ENCODE measurements around the gene ZNF76. TPM values are rescaled to one million over a fixed set of nuclear protein-coding genes. Genes with fewer than 3 reads are reported as not detected.

The ZNF76 gene
- total and polyA plus RNA-seq, 4 donors: 27.6 to 38.7 (median 33.5) TPM

DNA sequence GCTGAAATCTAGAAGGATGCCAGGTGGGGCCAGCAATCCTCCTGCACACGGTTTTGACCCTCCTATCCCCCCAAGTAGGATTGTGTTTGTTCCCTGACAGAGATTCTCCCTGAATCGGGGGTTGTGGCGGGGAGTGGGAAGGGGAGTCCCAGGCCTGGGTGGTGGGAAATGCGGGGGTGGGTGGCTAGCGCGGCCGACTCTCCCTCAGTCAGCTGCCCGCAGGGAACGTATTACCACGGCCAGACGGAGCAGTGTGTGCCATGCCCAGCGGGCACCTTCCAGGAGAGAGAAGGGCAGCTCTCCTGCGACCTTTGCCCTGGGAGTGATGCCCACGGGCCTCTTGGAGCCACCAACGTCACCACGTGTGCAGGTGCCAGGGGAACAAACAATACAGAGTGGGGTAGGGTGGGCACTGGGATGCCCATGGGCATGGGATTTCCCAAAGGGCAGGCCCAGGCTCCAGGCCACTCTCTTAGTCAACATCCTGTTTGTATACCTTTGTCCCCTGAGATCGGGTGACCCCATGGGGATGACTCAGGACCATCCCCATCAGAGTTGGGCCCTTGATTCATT lies 16.1 kb upstream of the ZNF76 start:
- no peak overlapping the region for H3K27ac ChIP-seq (ENCODE audit: low read depth in 1 of 2, low read length in 1 of 2)
- TF ChIP-seq, protein P1, sequence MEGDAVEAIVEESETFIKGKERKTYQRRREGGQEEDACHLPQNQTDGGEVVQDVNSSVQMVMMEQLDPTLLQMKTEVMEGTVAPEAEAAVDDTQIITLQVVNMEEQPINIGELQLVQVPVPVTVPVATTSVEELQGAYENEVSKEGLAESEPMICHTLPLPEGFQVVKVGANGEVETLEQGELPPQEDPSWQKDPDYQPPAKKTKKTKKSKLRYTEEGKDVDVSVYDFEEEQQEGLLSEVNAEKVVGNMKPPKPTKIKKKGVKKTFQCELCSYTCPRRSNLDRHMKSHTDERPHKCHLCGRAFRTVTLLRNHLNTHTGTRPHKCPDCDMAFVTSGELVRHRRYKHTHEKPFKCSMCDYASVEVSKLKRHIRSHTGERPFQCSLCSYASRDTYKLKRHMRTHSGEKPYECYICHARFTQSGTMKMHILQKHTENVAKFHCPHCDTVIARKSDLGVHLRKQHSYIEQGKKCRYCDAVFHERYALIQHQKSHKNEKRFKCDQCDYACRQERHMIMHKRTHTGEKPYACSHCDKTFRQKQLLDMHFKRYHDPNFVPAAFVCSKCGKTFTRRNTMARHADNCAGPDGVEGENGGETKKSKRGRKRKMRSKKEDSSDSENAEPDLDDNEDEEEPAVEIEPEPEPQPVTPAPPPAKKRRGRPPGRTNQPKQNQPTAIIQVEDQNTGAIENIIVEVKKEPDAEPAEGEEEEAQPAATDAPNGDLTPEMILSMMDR (IDR thresholded peaks at IDR 0.05; ENCODE audit: control extremely low read depth, extremely low read depth): no peak
- H3K4me1 ChIP-seq (ENCODE audit: control insufficient read depth in 5 of 5, insufficient read depth in 5 of 5, low read length in 5 of 5): peaks cover 0 to 24% (median 9%) of the 10 kb centered on the region in 5 donors
- 87 to 89% methylated on average over 17 of the region's 17 CpGs for WGBS, 2 donors
- H3K9ac ChIP-seq (ENCODE audit: insufficient read depth in 1 of 2, low read length in 2 of 2): no peak overlapping the region
- DNase-seq (no peak), ATAC-seq (ENCODE audit: insufficient read depth, low FRiP score) (no peak)
- no peak overlapping the region for H3K4me3 ChIP-seq
- H3K36me3 ChIP-seq (ENCODE audit: control insufficient read depth in 4 of 4, insufficient read depth in 4 of 4, low read length in 4 of 4): peaks cover 0 to 10% (median 3%) of the 10 kb centered on the region in 4 donors
- no peaks in the 10 kb centered on the region for H3K27me3 ChIP-seq (ENCODE audit: control insufficient read depth in 3 of 3, insufficient read depth in 3 of 3, low read length in 2 of 3)
- H3K9me3 ChIP-seq (ENCODE audit: control insufficient read depth in 4 of 4, insufficient read depth in 3 of 4, low read length in 3 of 4): no peaks in the 10 kb centered on the region

DNA sequence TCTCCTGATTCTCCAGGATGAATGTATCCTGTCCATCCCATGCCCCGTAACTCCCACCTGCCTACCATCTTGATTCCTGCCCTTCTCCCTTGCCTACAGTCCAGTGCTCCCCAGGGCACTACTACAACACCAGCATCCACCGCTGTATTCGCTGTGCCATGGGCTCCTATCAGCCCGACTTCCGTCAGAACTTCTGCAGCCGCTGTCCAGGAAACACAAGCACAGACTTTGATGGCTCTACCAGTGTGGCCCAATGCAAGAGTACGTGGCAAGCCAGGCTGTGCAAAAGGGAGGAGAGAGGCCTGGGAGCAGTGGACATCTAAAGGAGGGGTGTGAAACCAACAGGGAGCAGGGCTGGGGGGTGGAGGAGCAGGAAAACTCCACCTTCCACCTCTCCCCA lies 15.0 kb upstream of the ZNF76 start:
- H3K36me3 ChIP-seq (ENCODE audit: control insufficient read depth in 4 of 4, insufficient read depth in 4 of 4, low read length in 4 of 4): peaks cover 0 to 10% (median 3%) of the 10 kb centered on the region in 4 donors
- H3K4me3 ChIP-seq: no peak overlapping the region
- DNase-seq: no peak
- WGBS, 2 donors: 95 to 97% methylated on average over 7 of the region's 7 CpGs
- peaks cover 0 to 13% (median 0%) of the 10 kb centered on the region in 5 donors for H3K4me1 ChIP-seq (ENCODE audit: control insufficient read depth in 5 of 5, insufficient read depth in 5 of 5, low read length in 5 of 5)
- H3K9ac ChIP-seq (ENCODE audit: insufficient read depth in 1 of 2, low read length in 2 of 2): no peak overlapping the region
- no peak for ATAC-seq (ENCODE audit: insufficient read depth, low FRiP score)
- no peaks in the 10 kb centered on the region for H3K9me3 ChIP-seq (ENCODE audit: control insufficient read depth in 4 of 4, insufficient read depth in 3 of 4, low read length in 3 of 4)
- no peaks in the 10 kb centered on the region for H3K27me3 ChIP-seq (ENCODE audit: control insufficient read depth in 3 of 3, insufficient read depth in 3 of 3, low read length in 2 of 3)
- TF ChIP-seq, protein P1 (IDR thresholded peaks at IDR 0.05; ENCODE audit: control extremely low read depth, extremely low read depth): no peak
- H3K27ac ChIP-seq (ENCODE audit: low read depth in 1 of 2, low read length in 1 of 2): no peak overlapping the region

DNA sequence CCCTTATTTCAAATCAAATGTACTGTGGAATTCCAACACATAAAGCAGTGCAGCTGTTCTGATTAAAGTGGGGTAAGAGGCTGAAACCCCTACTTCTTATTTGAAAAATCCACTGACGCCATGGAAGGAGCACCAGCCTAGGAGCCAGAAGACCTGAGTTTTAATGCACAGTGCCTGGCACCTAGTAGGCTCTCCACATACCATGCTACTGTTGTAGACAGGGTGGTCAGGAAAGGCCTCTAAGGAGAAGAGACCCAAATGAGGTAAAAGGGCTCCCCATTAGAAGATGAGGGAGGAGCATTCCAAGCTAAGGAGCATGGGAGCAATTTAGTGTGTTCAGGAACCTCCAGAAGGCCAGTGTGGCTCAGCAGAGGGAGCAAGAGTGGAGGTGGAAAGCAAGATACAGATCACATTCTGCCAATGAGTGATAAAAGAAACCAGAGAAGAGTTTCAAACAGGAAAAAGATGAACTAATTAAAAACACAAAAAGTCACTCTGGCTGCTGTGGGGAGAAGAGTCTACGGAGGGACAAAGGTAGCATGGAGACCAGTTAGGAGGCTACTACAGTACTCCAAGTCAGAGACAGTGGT lies 11.8 kb upstream of the ZNF76 start:
- ATAC-seq (ENCODE audit: insufficient read depth, low FRiP score): no peak

More for the DNA sequence above, 11.8 kb upstream of the ZNF76 start:
- H3K9ac ChIP-seq (ENCODE audit: insufficient read depth in 1 of 2, low read length in 2 of 2): no peak overlapping the region
- no peaks in the 10 kb centered on the region for H3K27me3 ChIP-seq (ENCODE audit: control insufficient read depth in 3 of 3, insufficient read depth in 3 of 3, low read length in 2 of 3)
- H3K9me3 ChIP-seq (ENCODE audit: control insufficient read depth in 4 of 4, insufficient read depth in 3 of 4, low read length in 3 of 4): peaks cover 0 to 2% (median 0%) of the 10 kb centered on the region in 4 donors
- H3K36me3 ChIP-seq (ENCODE audit: control insufficient read depth in 4 of 4, insufficient read depth in 4 of 4, low read length in 4 of 4): peaks cover 0 to 13% (median 5%) of the 10 kb centered on the region in 4 donors
- H3K4me1 ChIP-seq (ENCODE audit: control insufficient read depth in 5 of 5, insufficient read depth in 5 of 5, low read length in 5 of 5): peaks cover 0 to 3% (median 0%) of the 10 kb centered on the region in 5 donors
- TF ChIP-seq, protein P1 (IDR thresholded peaks at IDR 0.05; ENCODE audit: control extremely low read depth, extremely low read depth): no peak
- H3K27ac ChIP-seq (ENCODE audit: low read depth in 1 of 2, low read length in 1 of 2): no peak overlapping the region
- no peak for DNase-seq
- 92 to 95% methylated on average over 2 of the region's 2 CpGs for WGBS, 2 donors
- H3K4me3 ChIP-seq: no peak overlapping the region

All from lung (tissue), 12 donors.